ENCODE results near the gene OR8G1.

OR8G1 gene

DNA sequence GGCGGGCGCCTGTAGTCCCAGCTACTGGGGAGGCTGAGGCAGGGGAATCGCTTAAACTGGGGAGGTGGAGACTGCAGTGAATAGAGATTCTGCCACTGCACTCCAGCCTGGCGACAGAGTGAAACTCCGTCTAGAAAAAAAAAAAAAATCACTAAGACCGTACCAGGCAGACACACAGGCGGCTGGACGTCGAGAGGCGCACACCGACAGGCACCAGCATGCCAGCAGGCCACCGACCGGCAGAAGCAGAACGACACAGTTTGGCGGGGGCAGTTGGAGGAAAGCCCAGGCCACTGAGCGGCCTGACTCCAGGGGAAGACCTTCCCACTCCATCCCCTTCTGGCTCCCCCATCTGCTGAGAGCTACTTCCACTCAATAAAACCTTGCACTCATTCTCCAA, 40.2 kb upstream of the OR8G1 start:
- no peaks in the 10 kb centered on the region for H3K9me3 ChIP-seq (ENCODE audit: low read depth, low read length)
- no peaks in the 10 kb centered on the region for H3K36me3 ChIP-seq (ENCODE audit: insufficient read depth, low read length)
- TF ChIP-seq FOXP2 (optimal IDR thresholded peaks at IDR 0.05; ENCODE audit: control extremely low read depth, extremely low read length, insufficient read depth) (no peak), EZH2 (IDR thresholded peaks at IDR 0.05) (no peak), POLR2AphosphoS5 (IDR thresholded peaks at IDR 0.05; ENCODE audit: borderline replicate concordance, low read depth, low read length) (no peak)
- H3K4me3 ChIP-seq, result no peak overlapping the region
- no peak overlapping the region for H3K9ac ChIP-seq (ENCODE audit: insufficient read length)
- no peak overlapping the region for H3K27ac ChIP-seq
- DNase-seq (ENCODE audit: low read depth, low spot score), result no peak

DNA sequence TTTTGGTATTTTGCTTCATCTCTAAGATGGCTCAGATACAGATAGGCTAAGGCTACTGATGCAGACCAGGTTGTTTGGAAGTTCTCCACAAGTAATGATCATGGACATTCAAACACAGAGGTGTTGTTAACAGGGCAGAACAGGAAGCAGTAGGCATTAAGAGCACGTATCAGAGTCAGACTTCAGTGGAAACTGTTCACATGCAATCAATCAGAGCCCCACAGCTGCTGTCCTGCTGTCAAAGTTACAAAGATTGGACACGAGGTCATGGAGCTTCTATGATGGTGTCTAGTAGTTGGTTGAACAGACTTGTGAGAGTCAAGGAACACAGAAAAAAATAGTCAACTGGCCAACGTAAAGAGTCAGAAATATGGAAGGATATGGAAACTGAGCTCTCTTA, 37.9 kb upstream of the OR8G1 start:
- Histone ChIP-seq H3K9ac (ENCODE audit: insufficient read length) (no peak overlapping the region), H3K4me3 (no peak overlapping the region), H3K27ac (no peak overlapping the region), H3K36me3 (ENCODE audit: insufficient read depth, low read length) (no peaks in the 10 kb centered on the region), H3K9me3 (ENCODE audit: low read depth, low read length) (no peaks in the 10 kb centered on the region)
- no peak for TF ChIP-seq EZH2 (IDR thresholded peaks at IDR 0.05)
- TF ChIP-seq POLR2AphosphoS5 (IDR thresholded peaks at IDR 0.05; ENCODE audit: borderline replicate concordance, low read depth, low read length), result no peak
- no peak for TF ChIP-seq FOXP2 (optimal IDR thresholded peaks at IDR 0.05; ENCODE audit: control extremely low read depth, extremely low read length, insufficient read depth)
- DNase-seq (ENCODE audit: low read depth, low spot score), result no peak

GRCh38 chr11:124204008-124204407, 36.9 kb upstream of the OR8G1 start:
- no peak overlapping the region for H3K4me3 ChIP-seq
- no peaks in the 10 kb centered on the region for H3K9me3 ChIP-seq (ENCODE audit: low read depth, low read length)
- no peak overlapping the region for H3K9ac ChIP-seq (ENCODE audit: insufficient read length)
- no peak for DNase-seq (ENCODE audit: low read depth, low spot score)
- H3K36me3 ChIP-seq (ENCODE audit: insufficient read depth, low read length), result no peaks in the 10 kb centered on the region
- H3K27ac ChIP-seq, result no peak overlapping the region
- TF ChIP-seq FOXP2 (optimal IDR thresholded peaks at IDR 0.05; ENCODE audit: control extremely low read depth, extremely low read length, insufficient read depth) (no peak), EZH2 (IDR thresholded peaks at IDR 0.05) (no peak), POLR2AphosphoS5 (IDR thresholded peaks at IDR 0.05; ENCODE audit: borderline replicate concordance, low read depth, low read length) (no peak)

GRCh38 chr11:124207102-124207792, 33.6 kb upstream of the OR8G1 start:
- no peak overlapping the region for H3K4me3 ChIP-seq
- no peak overlapping the region for H3K27ac ChIP-seq
- no peak for TF ChIP-seq POLR2AphosphoS5 (IDR thresholded peaks at IDR 0.05; ENCODE audit: borderline replicate concordance, low read depth, low read length)
- TF ChIP-seq FOXP2 (optimal IDR thresholded peaks at IDR 0.05; ENCODE audit: control extremely low read depth, extremely low read length, insufficient read depth), result no peak
- TF ChIP-seq EZH2 (IDR thresholded peaks at IDR 0.05), result no peak
- no peaks in the 10 kb centered on the region for H3K36me3 ChIP-seq (ENCODE audit: insufficient read depth, low read length)
- DNase-seq (ENCODE audit: low read depth, low spot score), result no peak
- no peak overlapping the region for H3K9ac ChIP-seq (ENCODE audit: insufficient read length)
- no peaks in the 10 kb centered on the region for H3K9me3 ChIP-seq (ENCODE audit: low read depth, low read length)

GRCh38 chr11:124209824-124210357, 31.0 kb upstream of the OR8G1 start:
- DNase-seq (ENCODE audit: low read depth, low spot score), result no peak
- Histone ChIP-seq H3K4me3 (no peak overlapping the region), H3K9me3 (ENCODE audit: low read depth, low read length) (no peaks in the 10 kb centered on the region)

DNA sequence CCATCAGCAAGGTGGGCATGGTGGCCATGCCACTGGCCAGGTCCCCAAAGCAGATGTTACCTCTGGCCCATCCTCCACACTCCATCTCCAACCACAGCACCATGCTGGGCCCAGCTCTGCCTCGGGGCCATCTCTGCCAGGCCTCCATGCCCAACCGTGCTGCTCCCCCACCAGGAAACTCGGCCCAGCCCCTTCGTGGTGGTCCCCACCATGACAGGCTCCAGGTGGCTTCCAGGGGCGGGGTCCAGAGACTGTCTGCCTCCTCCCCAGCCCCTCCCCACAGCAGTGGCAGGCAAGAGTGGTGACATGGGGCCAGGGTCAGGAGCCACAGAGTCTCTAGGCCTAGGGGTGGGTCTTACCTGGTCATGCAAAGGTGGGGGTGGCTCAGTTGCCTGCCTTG, 30.5 kb upstream of the OR8G1 start:
- Histone ChIP-seq H3K9me3 (ENCODE audit: low read depth, low read length) (no peaks in the 10 kb centered on the region), H3K9ac (ENCODE audit: insufficient read length) (no peak overlapping the region), H3K36me3 (ENCODE audit: insufficient read depth, low read length) (no peaks in the 10 kb centered on the region), H3K27ac (no peak overlapping the region), H3K4me3 (no peak overlapping the region)
- DNase-seq (ENCODE audit: low read depth, low spot score), result no peak
- TF ChIP-seq FOXP2 (optimal IDR thresholded peaks at IDR 0.05; ENCODE audit: control extremely low read depth, extremely low read length, insufficient read depth), result no peak
- TF ChIP-seq POLR2AphosphoS5 (IDR thresholded peaks at IDR 0.05; ENCODE audit: borderline replicate concordance, low read depth, low read length), result no peak
- no peak for TF ChIP-seq EZH2 (IDR thresholded peaks at IDR 0.05)

More at GRCh38 chr11:124209824-124210357, 31.0 kb upstream of the OR8G1 start:
- TF ChIP-seq POLR2AphosphoS5 (IDR thresholded peaks at IDR 0.05; ENCODE audit: borderline replicate concordance, low read depth, low read length), result no peak
- TF ChIP-seq FOXP2 (optimal IDR thresholded peaks at IDR 0.05; ENCODE audit: control extremely low read depth, extremely low read length, insufficient read depth), result no peak
- TF ChIP-seq EZH2 (IDR thresholded peaks at IDR 0.05), result no peak
- Histone ChIP-seq H3K9ac (ENCODE audit: insufficient read length) (no peak overlapping the region), H3K27ac (no peak overlapping the region), H3K36me3 (ENCODE audit: insufficient read depth, low read length) (no peaks in the 10 kb centered on the region)

DNA sequence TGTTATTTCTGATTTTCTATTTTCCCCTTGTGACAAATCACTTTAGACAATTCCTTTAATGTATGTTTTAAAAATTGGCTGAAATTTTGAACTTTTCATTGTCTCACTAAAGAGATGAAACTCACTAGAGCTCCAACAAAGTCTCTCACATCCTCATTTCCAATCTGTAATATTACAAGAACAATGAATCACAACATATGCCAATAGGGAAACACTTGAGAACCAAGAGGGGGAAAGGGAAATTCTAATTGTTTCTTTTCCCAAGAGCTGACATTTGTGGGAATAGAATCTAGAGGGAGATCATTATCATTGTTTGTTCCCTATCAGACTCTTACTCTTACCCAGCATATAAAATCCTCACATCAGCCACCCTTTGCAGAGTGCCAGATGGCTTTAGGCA, 29.6 kb upstream of the OR8G1 start:
- Histone ChIP-seq H3K9ac (ENCODE audit: insufficient read length) (no peak overlapping the region), H3K36me3 (ENCODE audit: insufficient read depth, low read length) (no peaks in the 10 kb centered on the region), H3K27ac (no peak overlapping the region), H3K4me3 (no peak overlapping the region), H3K9me3 (ENCODE audit: low read depth, low read length) (no peaks in the 10 kb centered on the region)
- TF ChIP-seq EZH2 (IDR thresholded peaks at IDR 0.05), result no peak
- no peak for TF ChIP-seq POLR2AphosphoS5 (IDR thresholded peaks at IDR 0.05; ENCODE audit: borderline replicate concordance, low read depth, low read length)
- no peak for TF ChIP-seq FOXP2 (optimal IDR thresholded peaks at IDR 0.05; ENCODE audit: control extremely low read depth, extremely low read length, insufficient read depth)
- no peak for DNase-seq (ENCODE audit: low read depth, low spot score)

GRCh38 chr11:124214027-124214426, 26.9 kb upstream of the OR8G1 start:
- Histone ChIP-seq H3K36me3 (ENCODE audit: insufficient read depth, low read length) (no peaks in the 10 kb centered on the region), H3K9ac (ENCODE audit: insufficient read length) (no peak overlapping the region), H3K27ac (no peak overlapping the region), H3K9me3 (ENCODE audit: low read depth, low read length) (no peaks in the 10 kb centered on the region), H3K4me3 (no peak overlapping the region)
- TF ChIP-seq POLR2AphosphoS5 (IDR thresholded peaks at IDR 0.05; ENCODE audit: borderline replicate concordance, low read depth, low read length) (no peak), FOXP2 (optimal IDR thresholded peaks at IDR 0.05; ENCODE audit: control extremely low read depth, extremely low read length, insufficient read depth) (no peak), EZH2 (IDR thresholded peaks at IDR 0.05) (no peak)
- no peak for DNase-seq (ENCODE audit: low read depth, low spot score)
